ENCODE data around the gene LLGL1. TPM values are rescaled to one million over a fixed set of nuclear protein-coding genes. Genes with fewer than 3 reads are reported as not detected.

LLGL1 gene
- total and polyA plus RNA-seq, 11 donors, result 5.3 to 20.7 (median 9.0) TPM

GRCh38 chr17:18187821-18188761 lies 37.3 kb upstream of the LLGL1 start:
- no peaks in the 10 kb centered on the region for H3K27me3 ChIP-seq
- intact Hi-C loops (cut with DNase I), result loop anchor here in 2 of 10 donors (5.0 kb wide), 2 partner anchors 46 to 69 kb away; partner anchors contain the start of gene FLII (in 1 of the 2)
- TF ChIP-seq POLR2A (IDR thresholded peaks at IDR 0.05) (no peak), CTCF (IDR thresholded peaks at IDR 0.05) (peak in 1 of 12 donors; percentile 11)
- H3K27ac ChIP-seq, result peak overlapping the region in 11 of 12 donors; percentile 24 to 99 (median 96)
- H3K9me3 ChIP-seq, result no peaks in the 10 kb centered on the region
- H3K4me1 ChIP-seq, result peaks cover 28 to 88% (median 79%) of the 10 kb centered on the region in 12 donors
- ATAC-seq (peak in 3 of 4 donors; percentile 8 to 35 (median 27)), DNase-seq (peak in 4 of 5 donors; percentile 29 to 54 (median 46))
- peak overlapping the region in 10 of 12 donors; percentile 5 to 99 (median 90) for H3K4me3 ChIP-seq
- 30 to 35% (median 31%) methylated on average over 9 of the region's 9 CpGs for WGBS, 4 donors
- peaks cover 0 to 48% (median 12%) of the 10 kb centered on the region in 9 donors for H3K36me3 ChIP-seq

- WGBS, 4 donors, result 28 to 40% (median 31%) methylated on average over 3 of the region's 3 CpGs
- Histone ChIP-seq H3K27ac (peak overlapping the region; percentile 31 to 75 (median 58)), H3K36me3 (peaks cover 0 to 62% (median 31%) of the 10 kb centered on the region in 9 donors), H3K9me3 (no peaks in the 10 kb centered on the region), H3K4me3 (peak overlapping the region in 3 of 12 donors; percentile 9 to 16 (median 15)), H3K27me3 (no peaks in the 10 kb centered on the region), H3K4me1 (peaks cover 25 to 98% (median 79%) of the 10 kb centered on the region in 12 donors)
- no peak for DNase-seq
- intact Hi-C loops (cut with DNase I), result loop anchor here in 3 of 10 donors (5.0 to 10.0 kb wide), 2 partner anchors 46 to 48 kb away; no protein-coding TSS in a partner anchor
- ATAC-seq, result no peak
- TF ChIP-seq POLR2A (IDR thresholded peaks at IDR 0.05) (no peak), CTCF (IDR thresholded peaks at IDR 0.05) (no peak)
Measured at GRCh38 chr17:18190628-18191235, 34.7 kb upstream of the LLGL1 start.

GRCh38 chr17:18191236-18191667 lies 34.2 kb upstream of the LLGL1 start:
- TF ChIP-seq POLR2A (IDR thresholded peaks at IDR 0.05), result no peak
- TF ChIP-seq CTCF (IDR thresholded peaks at IDR 0.05), result no peak
- Histone ChIP-seq H3K4me3 (peak overlapping the region in 3 of 12 donors; percentile 9 to 16 (median 15)), H3K4me1 (peaks cover 23 to 97% (median 74%) of the 10 kb centered on the region in 12 donors), H3K36me3 (peaks cover 0 to 66% (median 36%) of the 10 kb centered on the region in 9 donors), H3K27ac (peak overlapping the region; percentile 31 to 75 (median 58)), H3K9me3 (no peaks in the 10 kb centered on the region), H3K27me3 (no peaks in the 10 kb centered on the region)
- intact Hi-C loops (cut with DNase I), result loop anchor here in 3 of 10 donors (5.0 to 10.0 kb wide), 2 partner anchors 46 to 49 kb away; no protein-coding TSS in a partner anchor
- DNase-seq, result peak in 4 of 5 donors; percentile 47 to 64 (median 56)
- 8 to 22% (median 13%) methylated on average over 3 of the region's 3 CpGs for WGBS, 4 donors
- peak; percentile 1 to 59 (median 16) for ATAC-seq
